HEK293 (cell line): ENCODE results near the gene PGP.

Experiments used
- CTCF ChIA-PET: fragments of 350-600 bp; formaldehyde crosslinking; extraction: SDS; loops from one replicate; lab custom pipeline; 2021; ENCODE audit warnings: antibody characterized with exemption; lab: Yijun Ruan, JAX
- POLR2A ChIA-PET: fragments of 300-600 bp; formaldehyde crosslinking; extraction: SDS; loops from one replicate; lab custom pipeline; 2020; ENCODE audit warnings: antibody characterized with exemption, inconsistent platforms; lab: Yijun Ruan, JAX
- H3K27ac ChIP-seq: fragments of 200-500 bp; sonication (Bioruptor generic); 2 replicates; pipeline ENCODE4 v1.5.1; 2014; ENCODE audit warnings: low read depth, low read length, control low read depth, inconsistent platforms; ENCODE audit errors: extremely low read depth
- H3K36me3 ChIP-seq, 2 experiments: fragments of 200-500 bp in 1 of 2; sonication (Bioruptor generic) in 1 of 2; 1 replicate in 1 of 2; 2 replicates in 1 of 2; pipeline ENCODE4 v1.5.1; 2014 to 2017; ENCODE audit warnings: inconsistent platforms in 2 of 2, low read length in 2 of 2; ENCODE audit not compliant: control insufficient read depth in 2 of 2, insufficient read depth in 1 of 2
- H3K4me1 ChIP-seq: fragments of 200-500 bp; sonication (Bioruptor generic); 2 replicates; pipeline ENCODE4 v1.5.1; 2014; ENCODE audit warnings: mild to moderate bottlenecking, low read length, inconsistent platforms; ENCODE audit not compliant: control insufficient read depth, insufficient read depth
- H3K4me3 ChIP-seq: 2 replicates; pipeline ENCODE4 v1.5.1; 2011; ENCODE audit warnings: low read depth, mild to moderate bottlenecking, control low read depth, low read length, moderate library complexity
- H3K9me3 ChIP-seq: fragments of 200-500 bp; sonication (Bioruptor generic); 2 replicates; pipeline ENCODE4 v1.5.1; 2014; ENCODE audit warnings: low read depth, low read length, inconsistent platforms; ENCODE audit not compliant: control insufficient read depth, insufficient read depth
- KLF1 ChIP-seq: fragments of 450-650 bp; formaldehyde crosslinking; IDR thresholded peaks from 2 replicates; pipeline ENCODE4 v1.5.1; 2016; ENCODE audit warnings: missing biosample characterization, missing genetic modification characterization
- KLF10 ChIP-seq: fragments of 450-650 bp; IDR thresholded peaks from 2 replicates; pipeline ENCODE4 v1.5.1; 2018; ENCODE audit warnings: missing biosample characterization, mild to moderate bottlenecking, missing genetic modification characterization
- MEIS1 ChIP-seq: sonication (generic); formaldehyde crosslinking; IDR thresholded peaks from 2 replicates; pipeline ENCODE4 v1.8.1; 2022; ENCODE audit warnings: missing genetic modification reagents, mild to moderate bottlenecking, borderline replicate concordance
- PRDM1 ChIP-seq: fragments of 450-650 bp; formaldehyde crosslinking; IDR thresholded peaks from 2 replicates; pipeline ENCODE4; 2016; ENCODE audit warnings: missing biosample characterization, missing genetic modification characterization
- ZNF10 ChIP-seq: fragments of 450-650 bp; formaldehyde crosslinking; IDR thresholded peaks from 2 replicates; pipeline ENCODE4 v1.5.1; 2017; ENCODE audit warnings: missing biosample characterization, missing genetic modification characterization
- ZNF155 ChIP-seq: fragments of 450-650 bp; formaldehyde crosslinking; IDR thresholded peaks from 2 replicates; pipeline ENCODE4 v1.5.1; 2016; ENCODE audit warnings: missing biosample characterization, missing genetic modification characterization
- ZNF174 ChIP-seq: fragments of 450-650 bp; formaldehyde crosslinking; IDR thresholded peaks from 2 replicates; pipeline ENCODE4 v1.5.0; 2017; ENCODE audit warnings: missing biosample characterization, mild to moderate bottlenecking, missing genetic modification characterization
- ZNF404 ChIP-seq: fragments of 450-650 bp; formaldehyde crosslinking; IDR thresholded peaks from 2 replicates; pipeline ENCODE4 v1.5.1; 2017; ENCODE audit warnings: missing biosample characterization, missing genetic modification characterization
- ZNF416 ChIP-seq: fragments of 450-650 bp; formaldehyde crosslinking; IDR thresholded peaks from 2 replicates; pipeline ENCODE4 v1.5.1; 2016; ENCODE audit warnings: missing biosample characterization, missing genetic modification characterization
- ZNF510 ChIP-seq: fragments of 450-650 bp; formaldehyde crosslinking; IDR thresholded peaks from 2 replicates; pipeline ENCODE4 v1.5.1; 2018; ENCODE audit warnings: mild to moderate bottlenecking, missing genetic modification characterization, missing biosample characterization; ENCODE audit not compliant: insufficient replicate concordance
- ZNF571 ChIP-seq: fragments of 450-650 bp; formaldehyde crosslinking; IDR thresholded peaks from 2 replicates; pipeline ENCODE4 v1.5.0; 2017; ENCODE audit warnings: missing biosample characterization, missing genetic modification characterization
- ZNF629 ChIP-seq: fragments of 450-650 bp; formaldehyde crosslinking; IDR thresholded peaks from 2 replicates; pipeline ENCODE4 v1.5.1; 2017; ENCODE audit warnings: missing biosample characterization, missing genetic modification characterization
- ZNF830 ChIP-seq: fragments of 450-650 bp; IDR thresholded peaks from 2 replicates; pipeline ENCODE4 v1.5.0; 2018; ENCODE audit warnings: missing biosample characterization, missing genetic modification characterization, low read depth, mild to moderate bottlenecking, moderate library complexity
- TF ChIP-seq, protein P1 (sequence below): fragments of 450-650 bp; formaldehyde crosslinking; conservative IDR thresholded peaks from 2 replicates; pipeline ENCODE4 v1.5.1; 2016; ENCODE audit warnings: low read depth, missing biosample characterization, missing genetic modification characterization
- TF ChIP-seq, protein P2 (sequence below): fragments of 450-650 bp; formaldehyde crosslinking; IDR thresholded peaks from 2 replicates; pipeline ENCODE4 v1.5.1; 2017; ENCODE audit warnings: missing biosample characterization, missing genetic modification characterization
- TF ChIP-seq, protein P3 (sequence below): fragments of 450-650 bp; formaldehyde crosslinking; IDR thresholded peaks from 2 replicates; pipeline ENCODE4 v1.5.1; 2016; ENCODE audit warnings: missing biosample characterization, missing genetic modification characterization
- TF ChIP-seq, protein P4 (sequence below): fragments of 450-650 bp; formaldehyde crosslinking; IDR thresholded peaks from 2 replicates; pipeline ENCODE4 v1.5.1; 2016; ENCODE audit warnings: missing biosample characterization, missing genetic modification characterization

Gene PGP

DNA sequence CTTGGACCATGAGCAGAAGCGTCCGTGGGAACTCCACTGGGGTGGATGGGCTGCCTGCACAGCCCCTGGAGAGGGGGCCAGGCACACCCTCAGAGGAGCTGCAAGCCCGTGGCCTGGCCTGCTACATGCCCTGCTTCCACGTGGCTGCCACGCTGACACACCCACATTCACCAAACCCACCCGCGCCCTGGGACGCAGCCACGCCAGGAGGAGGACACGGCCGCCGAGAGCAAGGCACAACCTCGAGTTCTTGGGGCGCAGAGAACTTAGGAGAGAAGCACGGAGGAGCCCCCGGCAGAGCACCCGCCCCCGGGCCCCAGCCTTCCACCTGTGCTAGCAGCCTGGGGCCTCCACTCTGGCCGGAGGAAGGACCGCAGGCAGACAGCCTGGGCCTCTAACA lies 37.1 kb downstream of the PGP start:
- ChIA-PET POLR2A (interaction anchor here (0.6 kb wide), 1 partner anchor 1452 kb away, joined by 3 read pairs; no protein-coding TSS in a partner anchor), CTCF (interaction anchor here (0.6 kb wide), 1 partner anchor 17 kb away, joined by 3 read pairs; no protein-coding TSS in a partner anchor)
- Histone ChIP-seq H3K27ac (no peak overlapping the region), H3K4me3 (no peak overlapping the region), H3K9me3 (no peaks in the 10 kb centered on the region), H3K4me1 (no peaks in the 10 kb centered on the region), H3K36me3 (peaks cover 0 to 49% of the 10 kb centered on the region in 2 experiments; a peak in 1 of 3 replicates)
- no peak for TF ChIP-seq ZNF629
- no peak for TF ChIP-seq MEIS1 (CRISPR knock-in tag)
- TF ChIP-seq, protein P1, sequence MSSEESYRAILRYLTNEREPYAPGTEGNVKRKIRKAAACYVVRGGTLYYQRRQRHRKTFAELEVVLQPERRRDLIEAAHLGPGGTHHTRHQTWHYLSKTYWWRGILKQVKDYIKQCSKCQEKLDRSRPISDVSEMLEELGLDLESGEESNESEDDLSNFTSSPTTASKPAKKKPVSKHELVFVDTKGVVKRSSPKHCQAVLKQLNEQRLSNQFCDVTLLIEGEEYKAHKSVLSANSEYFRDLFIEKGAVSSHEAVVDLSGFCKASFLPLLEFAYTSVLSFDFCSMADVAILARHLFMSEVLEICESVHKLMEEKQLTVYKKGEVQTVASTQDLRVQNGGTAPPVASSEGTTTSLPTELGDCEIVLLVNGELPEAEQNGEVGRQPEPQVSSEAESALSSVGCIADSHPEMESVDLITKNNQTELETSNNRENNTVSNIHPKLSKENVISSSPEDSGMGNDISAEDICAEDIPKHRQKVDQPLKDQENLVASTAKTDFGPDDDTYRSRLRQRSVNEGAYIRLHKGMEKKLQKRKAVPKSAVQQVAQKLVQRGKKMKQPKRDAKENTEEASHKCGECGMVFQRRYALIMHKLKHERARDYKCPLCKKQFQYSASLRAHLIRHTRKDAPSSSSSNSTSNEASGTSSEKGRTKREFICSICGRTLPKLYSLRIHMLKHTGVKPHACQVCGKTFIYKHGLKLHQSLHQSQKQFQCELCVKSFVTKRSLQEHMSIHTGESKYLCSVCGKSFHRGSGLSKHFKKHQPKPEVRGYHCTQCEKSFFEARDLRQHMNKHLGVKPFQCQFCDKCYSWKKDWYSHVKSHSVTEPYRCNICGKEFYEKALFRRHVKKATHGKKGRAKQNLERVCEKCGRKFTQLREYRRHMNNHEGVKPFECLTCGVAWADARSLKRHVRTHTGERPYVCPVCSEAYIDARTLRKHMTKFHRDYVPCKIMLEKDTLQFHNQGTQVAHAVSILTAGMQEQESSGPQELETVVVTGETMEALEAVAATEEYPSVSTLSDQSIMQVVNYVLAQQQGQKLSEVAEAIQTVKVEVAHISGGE (tag by site-specific recombination), result no peak
- no peak for TF ChIP-seq KLF1 (tag by site-specific recombination)
- no peak for TF ChIP-seq ZNF10
- 0 out of 2 replicates have a peak, but pooled peaks have one; percentile 23 for TF ChIP-seq KLF10 (tag by site-specific recombination)

DNA sequence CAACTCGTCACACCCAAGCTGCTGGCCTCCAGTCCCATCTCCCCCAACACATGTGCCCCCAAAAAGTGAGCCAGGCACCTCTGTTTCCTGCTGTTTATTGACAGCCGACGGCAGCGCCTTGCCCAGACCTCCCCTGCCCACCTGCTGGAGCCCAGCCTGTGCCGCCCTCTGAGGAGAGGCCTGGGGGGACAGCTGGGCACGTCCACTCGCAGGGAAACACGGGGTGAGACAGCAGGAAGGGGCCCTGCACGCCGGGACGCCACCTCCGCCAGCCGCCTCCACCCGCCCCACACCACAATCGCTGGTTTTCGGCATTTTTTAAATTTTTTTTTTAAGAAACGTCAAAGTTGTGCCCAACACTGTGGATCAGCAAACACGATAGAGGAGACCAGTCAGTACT lies 37.5 kb downstream of the PGP start:
- POLR2A ChIA-PET, result no interaction called here

More for the DNA sequence above, 37.5 kb downstream of the PGP start:
- Histone ChIP-seq H3K4me1 (no peaks in the 10 kb centered on the region), H3K9me3 (no peaks in the 10 kb centered on the region), H3K36me3 (peaks cover 0 to 50% of the 10 kb centered on the region in 2 experiments; a peak in 1 of 3 replicates)
- TF ChIP-seq, protein P2, sequence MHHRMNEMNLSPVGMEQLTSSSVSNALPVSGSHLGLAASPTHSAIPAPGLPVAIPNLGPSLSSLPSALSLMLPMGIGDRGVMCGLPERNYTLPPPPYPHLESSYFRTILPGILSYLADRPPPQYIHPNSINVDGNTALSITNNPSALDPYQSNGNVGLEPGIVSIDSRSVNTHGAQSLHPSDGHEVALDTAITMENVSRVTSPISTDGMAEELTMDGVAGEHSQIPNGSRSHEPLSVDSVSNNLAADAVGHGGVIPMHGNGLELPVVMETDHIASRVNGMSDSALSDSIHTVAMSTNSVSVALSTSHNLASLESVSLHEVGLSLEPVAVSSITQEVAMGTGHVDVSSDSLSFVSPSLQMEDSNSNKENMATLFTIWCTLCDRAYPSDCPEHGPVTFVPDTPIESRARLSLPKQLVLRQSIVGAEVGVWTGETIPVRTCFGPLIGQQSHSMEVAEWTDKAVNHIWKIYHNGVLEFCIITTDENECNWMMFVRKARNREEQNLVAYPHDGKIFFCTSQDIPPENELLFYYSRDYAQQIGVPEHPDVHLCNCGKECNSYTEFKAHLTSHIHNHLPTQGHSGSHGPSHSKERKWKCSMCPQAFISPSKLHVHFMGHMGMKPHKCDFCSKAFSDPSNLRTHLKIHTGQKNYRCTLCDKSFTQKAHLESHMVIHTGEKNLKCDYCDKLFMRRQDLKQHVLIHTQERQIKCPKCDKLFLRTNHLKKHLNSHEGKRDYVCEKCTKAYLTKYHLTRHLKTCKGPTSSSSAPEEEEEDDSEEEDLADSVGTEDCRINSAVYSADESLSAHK (tag by site-specific recombination), result no peak
- TF ChIP-seq ZNF404, result no peak
- TF ChIP-seq PRDM1 (tag by site-specific recombination), result no peak
- no peak for TF ChIP-seq ZNF830 (tag by site-specific recombination)
- TF ChIP-seq, protein P3, sequence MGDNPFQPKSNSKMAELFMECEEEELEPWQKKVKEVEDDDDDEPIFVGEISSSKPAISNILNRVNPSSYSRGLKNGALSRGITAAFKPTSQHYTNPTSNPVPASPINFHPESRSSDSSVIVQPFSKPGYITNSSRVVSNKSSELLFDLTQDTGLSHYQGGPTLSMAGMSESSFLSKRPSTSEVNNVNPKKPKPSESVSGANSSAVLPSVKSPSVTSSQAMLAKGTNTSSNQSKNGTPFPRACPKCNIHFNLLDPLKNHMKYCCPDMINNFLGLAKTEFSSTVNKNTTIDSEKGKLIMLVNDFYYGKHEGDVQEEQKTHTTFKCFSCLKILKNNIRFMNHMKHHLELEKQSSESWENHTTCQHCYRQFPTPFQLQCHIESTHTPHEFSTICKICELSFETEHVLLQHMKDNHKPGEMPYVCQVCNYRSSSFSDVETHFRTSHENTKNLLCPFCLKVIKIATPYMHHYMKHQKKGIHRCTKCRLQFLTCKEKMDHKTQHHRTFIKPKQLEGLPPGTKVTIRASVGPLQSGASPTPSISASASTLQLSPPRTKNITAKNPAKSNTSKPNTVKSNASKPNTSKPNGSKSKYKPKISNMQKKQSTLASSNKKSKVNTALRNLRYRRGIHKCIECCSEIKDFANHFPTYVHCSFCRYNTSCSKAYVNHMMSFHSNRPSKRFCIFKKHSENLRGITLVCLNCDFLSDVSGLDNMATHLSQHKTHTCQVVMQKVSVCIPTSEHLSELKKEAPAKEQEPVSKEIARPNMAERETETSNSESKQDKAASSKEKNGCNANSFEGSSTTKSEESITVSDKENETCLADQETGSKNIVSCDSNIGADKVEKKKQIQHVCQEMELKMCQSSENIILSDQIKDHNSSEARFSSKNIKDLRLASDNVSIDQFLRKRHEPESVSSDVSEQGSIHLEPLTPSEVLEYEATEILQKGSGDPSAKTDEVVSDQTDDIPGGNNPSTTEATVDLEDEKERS (tag by site-specific recombination), result no peak
- TF ChIP-seq ZNF174, result no peak
- no peak for TF ChIP-seq ZNF155 (tag by site-specific recombination)
- no peak for TF ChIP-seq ZNF416
- TF ChIP-seq ZNF571, result no peak
- TF ChIP-seq, protein P4, sequence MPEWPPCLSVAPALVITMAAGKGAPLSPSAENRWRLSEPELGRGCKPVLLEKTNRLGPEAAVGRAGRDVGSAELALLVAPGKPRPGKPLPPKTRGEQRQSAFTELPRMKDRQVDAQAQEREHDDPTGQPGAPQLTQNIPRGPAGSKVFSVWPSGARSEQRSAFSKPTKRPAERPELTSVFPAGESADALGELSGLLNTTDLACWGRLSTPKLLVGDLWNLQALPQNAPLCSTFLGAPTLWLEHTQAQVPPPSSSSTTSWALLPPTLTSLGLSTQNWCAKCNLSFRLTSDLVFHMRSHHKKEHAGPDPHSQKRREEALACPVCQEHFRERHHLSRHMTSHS (tag by site-specific recombination), result no peak
- TF ChIP-seq ZNF510 (tag by site-specific recombination), result no peak
- TF ChIP-seq, all 188 proteins: peak for 0
- H3K4me3 ChIP-seq, result no peak overlapping the region
- H3K27ac ChIP-seq, result no peak overlapping the region
- CTCF ChIA-PET, result no interaction called here
